22Rv1 (cell line): ENCODE results near the gene TOP1.

ENCODE experiments used
- H3K27ac ChIP-seq: fragments of 450-650 bp; 2 replicates; pipeline ENCODE4 v1.5.1; 2017
- CTCF ChIP-seq: fragments of 450-650 bp; IDR thresholded peaks from 2 replicates; pipeline ENCODE4 v1.5.1; 2017; ENCODE audit warnings: mild to moderate bottlenecking
- ZFX ChIP-seq: fragments of 450-650 bp; IDR thresholded peaks from 2 replicates; pipeline ENCODE4 v1.6.1; 2017; ENCODE audit warnings: antibody characterized with exemption, borderline replicate concordance

Gene TOP1

GRCh38 chr20:41072915-41073314, 44.3 kb downstream of the TOP1 start:
- no peak overlapping the region for H3K27ac ChIP-seq
- TF ChIP-seq CTCF (no peak), ZFX (no peak)

GRCh38 chr20:41074441-41074840, 45.8 kb downstream of the TOP1 start:
- no peak overlapping the region for H3K27ac ChIP-seq
- no peak for TF ChIP-seq CTCF
- no peak for TF ChIP-seq ZFX

GRCh38 chr20:41076776-41077175, 48.2 kb downstream of the TOP1 start:
- TF ChIP-seq CTCF: no peak
- no peak for TF ChIP-seq ZFX
- no peak overlapping the region for H3K27ac ChIP-seq

GRCh38 chr20:41078329-41078728, 49.7 kb downstream of the TOP1 start:
- TF ChIP-seq CTCF (peak; percentile 31), ZFX (no peak)
- H3K27ac ChIP-seq: no peak overlapping the region

- H3K27ac ChIP-seq: no peak overlapping the region
- TF ChIP-seq CTCF (no peak), ZFX (no peak)
Measured at GRCh38 chr20:41079066-41079465, 50.4 kb downstream of the TOP1 start.

GRCh38 chr20:41080866-41081265, 52.2 kb downstream of the TOP1 start:
- H3K27ac ChIP-seq: no peak overlapping the region
- TF ChIP-seq ZFX (no peak), CTCF (no peak)

GRCh38 chr20:41081276-41081814, 52.7 kb downstream of the TOP1 start:
- no peak overlapping the region for H3K27ac ChIP-seq
- no peak for TF ChIP-seq CTCF
- no peak for TF ChIP-seq ZFX
